GM18519 (cell line): ENCODE results near the gene FRMD7.
"Not testable (repeated sequence)": the region's sequence is repeated elsewhere in the genome, so short reads cannot be mapped to it uniquely, and the experiment has no call there.

Source experiments
- ATAC-seq: cut with Tn5 transposase; IDR thresholded peaks from one replicate; pipeline ENCODE4 v1.9.1; 2021; ENCODE audit warnings: mild to moderate bottlenecking, moderate library complexity; ENCODE audit not compliant: unreplicated experiment, low FRiP score

The FRMD7 gene, protein sequence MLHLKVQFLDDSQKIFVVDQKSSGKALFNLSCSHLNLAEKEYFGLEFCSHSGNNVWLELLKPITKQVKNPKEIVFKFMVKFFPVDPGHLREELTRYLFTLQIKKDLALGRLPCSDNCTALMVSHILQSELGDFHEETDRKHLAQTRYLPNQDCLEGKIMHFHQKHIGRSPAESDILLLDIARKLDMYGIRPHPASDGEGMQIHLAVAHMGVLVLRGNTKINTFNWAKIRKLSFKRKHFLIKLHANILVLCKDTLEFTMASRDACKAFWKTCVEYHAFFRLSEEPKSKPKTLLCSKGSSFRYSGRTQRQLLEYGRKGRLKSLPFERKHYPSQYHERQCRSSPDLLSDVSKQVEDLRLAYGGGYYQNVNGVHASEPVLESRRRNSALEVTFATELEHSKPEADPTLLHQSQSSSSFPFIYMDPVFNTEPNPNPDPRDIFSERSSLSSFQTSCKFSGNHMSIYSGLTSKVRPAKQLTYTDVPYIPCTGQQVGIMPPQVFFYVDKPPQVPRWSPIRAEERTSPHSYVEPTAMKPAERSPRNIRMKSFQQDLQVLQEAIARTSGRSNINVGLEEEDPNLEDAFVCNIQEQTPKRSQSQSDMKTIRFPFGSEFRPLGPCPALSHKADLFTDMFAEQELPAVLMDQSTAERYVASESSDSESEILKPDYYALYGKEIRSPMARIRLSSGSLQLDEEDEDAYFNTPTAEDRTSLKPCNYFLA

DNA sequence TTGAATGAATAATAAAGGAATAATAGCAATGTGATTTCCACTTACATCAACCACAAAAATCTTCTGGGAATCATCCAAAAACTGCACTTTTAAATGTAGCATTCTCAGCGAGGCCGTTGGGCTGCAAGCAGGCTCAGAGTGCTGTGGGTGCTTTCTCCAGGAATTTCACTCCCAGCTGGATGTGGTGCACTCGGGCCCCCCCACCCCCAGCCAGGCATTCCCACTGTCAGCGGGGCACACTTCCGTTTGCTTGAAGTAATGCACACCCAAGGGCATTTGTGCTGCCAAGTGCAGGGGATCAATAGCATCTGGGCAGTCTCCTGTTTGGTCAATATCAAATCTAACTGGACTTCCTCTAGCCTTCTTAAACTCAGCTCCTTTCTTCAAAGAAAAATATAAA lies at the start of gene FRMD7:
TSS of gene FRMD7 (minus strand) at position 278 of the 400 bp plus-strand sequence. CDS start at position 102, 176 bp downstream.
- no peak for ATAC-seq

- no peak for ATAC-seq
Observed at GRCh38 chrX:132173647-132174046, 45.8 kb upstream of the FRMD7 start.

DNA sequence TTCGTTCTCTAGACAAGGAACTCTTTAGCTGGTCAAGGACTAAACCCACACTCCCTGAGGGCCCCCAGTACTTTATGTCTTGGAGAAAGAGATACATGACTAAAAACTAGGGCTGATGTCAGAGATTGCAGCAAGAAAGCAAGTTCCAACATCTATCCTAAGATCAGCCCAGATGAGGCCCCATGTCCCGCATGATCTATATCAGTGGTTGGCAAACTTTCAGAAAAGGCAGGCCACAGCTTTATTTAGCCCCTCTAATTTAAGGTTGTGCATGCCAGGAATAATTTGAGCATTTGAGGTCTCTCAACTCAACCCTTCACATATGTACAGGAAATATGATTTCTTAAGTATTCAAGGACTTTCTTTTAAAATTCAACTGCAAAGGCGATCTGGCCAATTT lies 44.1 kb upstream of the FRMD7 start:
- no peak for ATAC-seq

DNA sequence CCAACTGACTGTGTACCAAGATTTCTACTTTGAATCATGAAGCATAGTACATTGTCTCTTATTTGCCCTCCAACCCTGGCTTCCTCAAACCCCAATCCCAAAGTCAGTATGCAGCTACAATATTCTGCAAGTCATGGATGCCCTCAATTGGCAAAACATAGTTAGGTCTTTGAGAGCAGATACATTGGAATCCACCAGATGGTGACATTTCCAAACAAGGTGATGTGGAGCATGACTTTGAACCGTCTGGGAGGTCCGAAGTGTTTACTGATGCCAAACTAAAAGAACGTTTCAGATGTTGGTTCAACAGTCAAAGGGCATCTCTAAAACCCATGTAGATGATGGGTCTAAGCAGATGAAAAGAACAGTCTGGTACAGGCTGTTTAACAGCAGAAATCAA lies 43.7 kb upstream of the FRMD7 start:
- ATAC-seq: no peak

DNA sequence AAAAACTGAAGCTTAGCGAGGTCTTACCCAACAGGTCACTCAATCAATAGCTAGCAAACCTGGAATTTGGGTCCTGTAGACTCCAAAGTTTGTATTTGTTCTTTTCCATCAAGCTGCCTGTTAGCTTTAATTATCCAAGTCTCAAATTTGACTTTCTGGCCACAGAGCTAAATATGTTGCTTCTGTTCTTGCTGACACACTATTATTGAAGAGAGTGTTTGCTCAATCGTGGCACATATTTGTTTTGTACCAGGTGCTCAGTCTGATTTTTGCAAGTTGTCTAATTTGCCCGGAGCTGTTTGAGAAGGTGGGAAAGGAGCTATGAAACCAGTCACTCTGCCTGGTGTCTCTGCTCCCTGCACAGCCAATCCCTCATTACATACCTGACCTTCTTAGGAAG lies 41.7 kb upstream of the FRMD7 start:
- no peak for ATAC-seq

DNA sequence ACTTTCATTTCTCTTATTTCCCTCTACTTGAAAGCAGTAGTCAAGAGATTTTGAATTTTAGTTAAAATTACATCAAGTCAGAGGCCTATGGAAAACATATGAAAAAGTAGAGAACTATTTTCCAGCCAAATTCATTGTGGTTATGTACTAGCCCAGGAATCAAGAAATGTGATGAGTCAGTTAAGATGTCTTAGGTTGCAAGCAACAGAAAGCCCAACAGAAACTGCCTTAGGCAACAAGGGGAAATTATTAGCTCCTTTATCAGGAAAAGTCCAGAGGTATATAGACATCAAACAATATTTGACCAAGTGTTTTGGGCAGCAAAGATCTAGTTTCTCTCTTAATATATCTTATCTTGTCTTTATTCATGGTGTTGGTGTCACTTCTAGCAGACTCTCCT lies 37.8 kb upstream of the FRMD7 start:
- ATAC-seq: no peak

GRCh38 chrX:132165005-132165404 lies 37.2 kb upstream of the FRMD7 start:
- ATAC-seq: no peak

DNA sequence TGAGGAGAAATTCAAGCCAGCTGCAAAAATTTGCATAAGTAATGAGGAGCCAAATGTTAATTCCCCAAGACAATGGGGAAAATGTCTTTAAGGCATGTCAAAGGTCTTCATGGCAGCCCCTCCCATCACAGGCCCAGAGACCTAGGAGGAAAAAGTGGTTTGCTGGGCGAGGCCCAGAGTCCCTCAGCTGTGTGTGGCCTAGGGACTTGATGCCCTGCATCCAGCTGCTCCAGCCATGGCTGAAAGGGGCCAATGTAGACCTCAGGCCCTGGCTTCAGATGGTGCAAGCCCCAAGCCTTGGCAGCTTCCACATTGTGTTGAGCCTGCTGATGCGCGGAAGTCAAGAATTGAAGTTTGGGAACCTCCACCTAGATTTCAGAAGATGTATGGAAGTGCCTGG lies 35.3 kb upstream of the FRMD7 start:
- ATAC-seq: not testable (repeated sequence)

DNA sequence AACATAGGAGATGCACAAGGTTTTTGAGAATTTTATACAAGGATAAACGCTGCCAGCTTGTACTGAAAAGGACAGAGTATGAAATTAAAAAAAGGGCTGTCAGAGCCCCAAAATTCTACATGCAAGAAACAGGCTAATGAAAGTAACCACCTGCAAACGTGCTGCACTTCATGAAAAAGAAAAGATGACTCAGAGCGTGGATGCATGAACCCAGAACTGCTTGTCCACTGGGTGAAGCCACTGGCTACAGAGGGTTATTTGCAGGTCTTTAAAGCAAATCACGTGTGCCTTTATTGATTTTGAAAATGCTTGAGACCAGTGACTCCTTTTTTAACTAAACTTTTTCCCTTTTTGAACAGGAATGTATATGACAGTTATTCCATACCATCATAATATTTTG lies 25.3 kb upstream of the FRMD7 start:
- ATAC-seq: no peak

DNA sequence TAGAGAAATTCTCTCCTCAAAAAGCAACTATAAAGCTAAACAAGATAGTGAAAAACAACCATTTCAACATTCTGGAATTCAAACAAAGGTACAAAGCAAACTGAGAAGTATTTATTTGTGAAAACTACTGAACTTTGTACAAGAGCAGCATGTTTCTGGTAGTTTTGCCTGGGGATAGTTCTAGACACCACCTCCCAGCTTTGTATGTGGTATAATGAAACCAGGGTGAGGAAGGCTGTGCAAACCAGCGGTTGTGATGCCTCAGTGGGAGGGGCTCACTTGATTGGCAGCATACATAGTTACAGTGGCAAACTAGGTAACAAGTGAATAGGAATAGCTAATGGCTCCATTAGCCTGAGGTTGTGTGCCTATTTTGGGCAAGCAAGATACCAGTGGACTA lies 18.6 kb upstream of the FRMD7 start:
- no peak for ATAC-seq

DNA sequence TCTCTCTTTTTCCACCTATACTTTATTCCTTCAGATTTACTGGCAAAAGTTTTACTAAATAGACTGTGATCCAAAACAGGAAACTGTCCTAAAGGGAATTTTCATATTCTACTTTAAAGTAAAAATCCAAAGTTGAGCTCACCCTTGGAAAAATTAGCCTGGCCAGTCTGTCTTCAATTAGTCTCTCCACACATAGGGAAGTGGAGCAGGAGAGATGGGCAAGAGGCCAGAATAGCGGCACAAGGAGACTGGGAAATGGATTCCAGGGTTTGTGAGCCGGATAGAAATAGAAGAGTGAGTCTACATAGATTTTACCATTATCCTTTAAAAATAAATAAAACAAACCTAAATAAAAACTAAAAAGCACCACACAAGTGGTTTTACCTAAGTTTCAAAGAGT lies 16.2 kb upstream of the FRMD7 start:
- no peak for ATAC-seq

GRCh38 chrX:132125906-132126305 lies 1.9 kb downstream of the FRMD7 start:
- no peak for ATAC-seq

DNA sequence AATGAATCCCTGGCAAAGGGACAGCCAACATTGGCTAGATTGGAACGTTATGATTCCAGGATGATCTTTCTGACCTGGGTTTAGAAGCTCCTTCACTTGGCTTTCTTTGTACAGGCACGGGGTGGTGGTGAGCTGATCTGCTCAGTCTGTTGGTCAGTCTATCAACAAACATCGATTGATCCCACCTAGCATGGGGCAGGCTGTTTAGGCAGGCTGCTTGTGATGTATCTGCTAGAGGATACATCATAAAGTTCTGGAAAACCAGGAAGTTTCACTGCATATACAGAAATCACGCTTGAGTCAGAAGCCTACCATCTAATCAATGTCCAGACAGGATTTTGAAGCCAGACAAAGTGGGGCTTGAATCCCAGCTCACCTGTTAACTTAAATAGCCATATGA lies 6.9 kb downstream of the FRMD7 start:
- no peak for ATAC-seq

DNA sequence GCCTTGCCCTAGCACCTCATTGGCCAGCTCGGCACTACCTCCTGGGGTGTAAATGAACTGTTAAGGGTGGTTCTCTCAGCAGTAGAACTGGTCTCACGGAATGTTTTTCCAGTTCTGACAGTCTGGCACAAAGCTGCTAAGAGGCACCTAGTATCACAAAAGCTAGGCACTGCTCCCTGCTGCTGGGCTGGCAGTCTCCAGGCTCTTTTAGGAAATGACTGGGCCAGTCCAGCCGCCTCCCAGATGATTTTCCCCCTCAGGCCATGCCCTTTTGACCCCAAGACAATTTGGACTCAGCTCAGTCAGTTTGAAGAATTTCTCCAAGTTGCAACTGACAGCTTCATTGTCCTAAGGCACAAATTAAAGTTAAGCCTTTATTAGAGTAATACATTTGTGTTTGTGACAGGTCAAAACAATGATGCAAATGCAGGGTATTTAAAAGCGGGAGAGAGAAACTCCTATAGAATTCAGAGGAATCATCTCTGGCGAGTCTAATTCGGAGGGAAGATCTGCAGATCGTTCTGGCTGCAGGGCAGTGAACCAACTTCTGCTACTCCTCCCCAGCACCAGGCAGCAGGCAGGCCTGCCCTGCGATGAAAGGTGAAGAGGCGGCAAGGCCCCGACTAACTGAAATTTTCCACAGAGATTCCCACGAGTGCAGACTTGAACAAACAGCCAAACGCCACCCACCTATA lies 7.9 kb downstream of the FRMD7 start:
- ATAC-seq: no peak

- ATAC-seq: no peak
Observed at GRCh38 chrX:132119283-132119682, 8.5 kb downstream of the FRMD7 start.

GRCh38 chrX:132118358-132118757 lies 9.5 kb downstream of the FRMD7 start:
- ATAC-seq: no peak

GRCh38 chrX:132115792-132116191 lies 12.0 kb downstream of the FRMD7 start:
- no peak for ATAC-seq

DNA sequence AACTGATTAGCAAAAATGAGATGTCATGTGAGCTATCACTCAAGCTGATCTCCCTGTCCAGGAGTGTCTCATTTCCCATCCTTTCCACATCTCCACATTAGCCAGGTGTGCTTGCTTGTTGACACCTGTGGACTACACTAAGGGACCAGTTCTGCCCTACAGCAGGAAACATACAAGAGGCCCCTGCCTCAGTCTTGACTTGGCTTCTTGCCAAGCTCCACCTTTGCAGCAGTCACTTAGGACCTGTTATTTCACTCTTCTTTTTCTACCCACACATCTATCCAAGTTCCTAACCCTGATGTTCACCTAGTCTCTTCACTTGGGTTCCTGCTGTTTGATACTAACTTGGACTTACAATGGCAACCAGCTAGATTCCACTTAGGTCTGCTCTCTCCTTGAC lies 13.2 kb downstream of the FRMD7 start:
- ATAC-seq: no peak

- no peak for ATAC-seq
Observed at GRCh38 chrX:132107291-132107690, 20.5 kb downstream of the FRMD7 start.

DNA sequence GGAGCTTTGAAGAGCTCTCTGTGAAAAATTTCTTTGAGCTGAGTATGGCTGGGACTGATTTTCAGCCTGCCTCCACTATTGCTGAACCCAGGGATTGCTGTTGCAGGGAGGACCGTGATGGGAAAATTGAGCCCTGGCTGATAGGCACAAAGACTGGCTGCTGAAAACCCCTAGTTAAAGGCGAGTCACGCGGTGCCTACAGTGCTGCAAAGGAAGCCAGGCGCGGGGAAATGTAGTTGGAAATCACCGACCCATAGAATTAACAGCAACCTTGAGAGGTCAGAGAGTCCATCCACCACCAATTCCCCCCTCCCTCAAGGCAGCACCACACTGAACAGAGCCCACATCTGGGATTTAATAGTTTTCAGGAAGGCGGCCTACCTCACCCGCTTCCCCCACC lies 26.0 kb downstream of the FRMD7 start:
- no peak for ATAC-seq

DNA sequence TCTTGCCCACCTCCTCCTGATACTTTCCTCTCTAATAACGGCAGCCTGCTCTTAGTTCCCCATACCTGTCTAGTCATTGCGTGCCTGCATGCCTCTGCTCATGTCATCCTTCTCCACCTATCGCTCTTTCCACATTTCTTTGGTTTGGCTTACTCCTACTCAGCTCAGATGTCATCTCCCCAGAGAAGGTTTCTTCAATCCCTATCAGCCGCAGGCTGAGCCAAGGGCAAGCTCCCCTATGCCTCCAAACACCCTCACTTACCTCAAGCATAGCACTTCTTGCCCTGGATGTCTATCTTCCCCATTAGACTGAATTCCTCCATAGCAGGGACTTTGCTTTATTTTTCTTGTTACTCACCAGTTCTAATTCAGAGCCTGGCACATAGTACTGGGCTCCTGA lies 26.6 kb downstream of the FRMD7 start:
- no peak for ATAC-seq
